Endothelial cell of umbilical vein (primary cell): ENCODE data around the gene ZDHHC16. TPM values are rescaled to one million over a fixed set of nuclear protein-coding genes. Genes with fewer than 3 reads are reported as not detected.

Source experiments
- BruUV-seq: library from RNA; stranded (reverse); fragments of 400-500 nt; replicated peaks from 2 replicates; lab custom pipeline; 2021; lab: Mats Ljungman, UMichigan
- CTCF ChIA-PET: fragments of 300-600, 350-600 bp; sonication (Branson Sonifier 250); formaldehyde crosslinking; loops from one replicate; lab custom pipeline; 2021; ENCODE audit warnings: antibody characterized with exemption, inconsistent platforms; lab: Charles Lee
- POLR2A ChIA-PET: fragments of 300-600, 350-600 bp; sonication (Branson Sonifier 250); formaldehyde crosslinking; loops from one replicate; lab custom pipeline; 2021; ENCODE audit warnings: antibody characterized with exemption, inconsistent platforms; lab: Charles Lee
- DNase-seq: peaks from one replicate; pipeline ENCODE4 v3.0.0-alpha.2; 2011; ENCODE audit warnings: low read depth, low spot score
- FAIRE-seq: peaks from 2 replicates; lab custom pipeline; 2011; peaks lifted over from hg19 to GRCh38; lab: Jason Lieb, UNC
- H2AFZ ChIP-seq: 2 replicates; pipeline ENCODE4 v1.6.0; 2012; ENCODE audit warnings: low read depth, low read length, control low read depth, inconsistent platforms
- H3K27ac ChIP-seq: 2 replicates; pipeline ENCODE4 v1.5.1; 2011; ENCODE audit warnings: low read depth, mild to moderate bottlenecking, control low read depth, low read length, moderate library complexity; ENCODE audit not compliant: insufficient read depth
- H3K27me3 ChIP-seq, 2 experiments: 2 replicates each; pipeline versions ENCODE4 v1.6.0 to v1.6.1; 2011; ENCODE audit warnings: low read length in 2 of 2, mixed read lengths in 1 of 2; ENCODE audit not compliant: control insufficient read depth in 2 of 2, insufficient read depth in 2 of 2
- H3K36me3 ChIP-seq, 2 experiments: 2 replicates in 1 of 2; 3 replicates in 1 of 2; pipeline ENCODE4 v1.5.1; 2011; ENCODE audit warnings: low read length in 2 of 2, mild to moderate bottlenecking in 1 of 2, moderate library complexity in 1 of 2; ENCODE audit not compliant: control insufficient read depth in 2 of 2, insufficient read depth in 2 of 2; ENCODE audit errors: extremely low read depth in 1 of 2
- H3K4me1 ChIP-seq: 3 replicates; pipeline ENCODE4 v1.5.1; 2011; ENCODE audit warnings: mild to moderate bottlenecking, low read length; ENCODE audit not compliant: control insufficient read depth, insufficient read depth; ENCODE audit errors: extremely low read depth
- H3K4me2 ChIP-seq: 2 replicates; pipeline ENCODE4 v1.6.1; 2011; ENCODE audit warnings: low read length, control low read depth, mixed read lengths; ENCODE audit not compliant: insufficient read depth
- H3K4me3 ChIP-seq, 3 experiments: fragments of 200-600 bp in 1 of 3; sonication (generic), shearing (Covaris generic) in 1 of 3; replicated peaks in 1 of 3; 2 replicates each; pipeline ENCODE4 v1.5.1; 2011 to 2016; ENCODE audit warnings: control low read depth in 3 of 3, low read length in 3 of 3, mild to moderate bottlenecking in 2 of 3, inconsistent platforms in 1 of 3, low read depth in 1 of 3, moderate library complexity in 1 of 3; ENCODE audit not compliant: insufficient read depth in 1 of 3
- H3K79me2 ChIP-seq: 2 replicates; pipeline ENCODE4 v1.6.0; 2012; ENCODE audit warnings: low read length, inconsistent platforms; ENCODE audit not compliant: control insufficient read depth, insufficient read depth
- H3K9ac ChIP-seq: replicated peaks from 2 replicates; pipeline ENCODE3; 2011; ENCODE audit warnings: low read length, control low read depth; ENCODE audit not compliant: insufficient read depth; ENCODE audit errors: extremely low read depth
- H3K9me1 ChIP-seq: replicated peaks from 3 replicates; pipeline ENCODE4 v1.6.0; 2011; ENCODE audit warnings: mild to moderate bottlenecking, low read length; ENCODE audit not compliant: control insufficient read depth, insufficient read depth; ENCODE audit errors: extremely low read depth
- H3K9me3 ChIP-seq: replicated peaks from 2 replicates; pipeline ENCODE4 v1.5.1; 2012; ENCODE audit warnings: low read length, inconsistent platforms; ENCODE audit not compliant: control insufficient read depth, insufficient read depth
- H4K20me1 ChIP-seq: replicated peaks from 2 replicates; pipeline ENCODE3; 2011; ENCODE audit warnings: mild to moderate bottlenecking, low read length; ENCODE audit not compliant: control insufficient read depth, insufficient read depth; ENCODE audit errors: extremely low read depth
- CTCF ChIP-seq, 2 donors: IDR thresholded peaks; 1 replicate in 1 of 2; 2 replicates in 1 of 2; pipeline ENCODE4 v1.5.1; 2011; ENCODE audit warnings: low read length in 2 of 2, mild to moderate bottlenecking in 2 of 2, moderate library complexity in 2 of 2, control low read depth in 1 of 2, inconsistent platforms in 1 of 2, low read depth in 1 of 2; ENCODE audit not compliant: insufficient read depth in 1 of 2; ENCODE audit errors: extremely low read depth in 1 of 2
- EZH2 ChIP-seq: IDR thresholded peaks from 2 replicates; pipeline ENCODE4 v1.6.1; 2012; ENCODE audit warnings: borderline replicate concordance, low read depth, mild to moderate bottlenecking, moderate library complexity, low read length, inconsistent platforms; ENCODE audit not compliant: severe bottlenecking
- FOS ChIP-seq: IDR thresholded peaks from 2 replicates; pipeline ENCODE4 v1.6.1; 2011; ENCODE audit warnings: mild to moderate bottlenecking, low read length, moderate library complexity, borderline replicate concordance; ENCODE audit not compliant: insufficient read depth
- GATA2 ChIP-seq: IDR thresholded peaks from 2 replicates; pipeline ENCODE4 v1.7.0; 2011; ENCODE audit warnings: low read depth, mild to moderate bottlenecking, moderate library complexity, mixed read lengths, low read length; ENCODE audit not compliant: insufficient read length, insufficient read depth
- JUN ChIP-seq: IDR thresholded peaks from 2 replicates; pipeline ENCODE4 v1.6.1; 2011; ENCODE audit warnings: borderline replicate concordance, low read depth; ENCODE audit not compliant: insufficient read length, insufficient read depth
- MAX ChIP-seq: IDR thresholded peaks from 2 replicates; pipeline ENCODE4 v1.6.1; 2011; ENCODE audit not compliant: insufficient read depth, insufficient read length
- MYC ChIP-seq: IDR thresholded peaks from one replicate; pipeline ENCODE4 v1.6.1; 2011; ENCODE audit warnings: mild to moderate bottlenecking, low read depth, low read length
- POLR2A ChIP-seq: IDR thresholded peaks from 2 replicates; pipeline ENCODE4 v1.6.1; 2012; ENCODE audit warnings: low read depth, mild to moderate bottlenecking, control low read depth, low read length
- POLR2AphosphoS5 ChIP-seq: IDR thresholded peaks from 2 replicates; pipeline ENCODE4 v1.6.1; 2012; ENCODE audit warnings: low read depth, mild to moderate bottlenecking, control low read depth, low read length, moderate library complexity; ENCODE audit not compliant: insufficient read depth
- dilution Hi-C: fragments of 300-500 bp; cut with MboI; formaldehyde crosslinking; loops from one replicate; pipeline ENCODE4 v1.15.0; 2019; ENCODE audit warnings: low sequenced_read_pairs; ENCODE audit not compliant: extremely low pct_ligation_motif_present
- intact Hi-C: fragments of 100-400 bp; cut with micrococcal nuclease; formaldehyde crosslinking; loops from one replicate; pipeline ENCODE4 v1.10.0; 2022
- polyA plus RNA-seq, 4 experiments: library from polyadenylated mRNA; depleted of rRNA in 3 of 4; stranded (reverse) in 3 of 4; unstranded in 1 of 4; fragments of >200 nt; gene quantifications; 2 replicates each; pipeline versions ENCODE4 v1.2.1 to v1.2.3, GENCODE V29; 2011 to 2012; ENCODE audit warnings: missing spikeins in 1 of 4
- total RNA-seq: library from RNA; stranded (reverse); gene quantifications from 2 replicates; pipeline ENCODE4 v1.2.3, GENCODE V29; 2021

The ZDHHC16 gene
- total and polyA plus RNA-seq, 2 donors (not counting 3 experiments of a cell fraction or from before 2014, with no cell fraction given), result 52.0 to 125 TPM

GRCh38 chr10:97465982-97466381 lies 20.0 kb downstream of the ZDHHC16 start:
- Histone ChIP-seq H3K9me3 (no peaks in the 10 kb centered on the region), H3K79me2 (no peaks in the 10 kb centered on the region), H3K4me2 (no peak overlapping the region), H3K27ac (no peak overlapping the region), H3K9me1 (no peaks in the 10 kb centered on the region), H3K36me3 (peaks cover 38 to 65% of the 10 kb centered on the region in 2 experiments), H3K4me3 (no peak overlapping the region), H2AFZ (no peak overlapping the region), H3K27me3 (no peaks in the 10 kb centered on the region), H3K4me1 (peaks cover 3% of the 10 kb centered on the region), H3K9ac (no peak overlapping the region), H4K20me1 (no peaks in the 10 kb centered on the region)
- FAIRE-seq (no peak), DNase-seq (no peak)
- POLR2A ChIA-PET, result interaction anchor here (0.6 kb wide), 1 partner anchor 57 kb away, joined by 7 read pairs; no protein-coding TSS in a partner anchor
- intact Hi-C loops (no loop called here), dilution Hi-C loops (no loop called here)
- TF ChIP-seq POLR2AphosphoS5 (no peak), POLR2A (no peak), FOS (no peak), JUN (no peak), MAX (no peak), MYC (no peak), EZH2 (no peak), GATA2 (no peak), CTCF (IDR thresholded peaks at IDR 0.05; ENCODE audit: extremely low read depth in 1 of 2, insufficient read depth in 1 of 2, low read depth in 1 of 2, low read length in 2 of 2) (no peak)
- CTCF ChIA-PET, result interaction anchor here (1.2 to 5.8 kb wide), 7 partner anchors 9 to 146 kb away, joined by 3 to 61 read pairs (median 5); partner anchors contain the start of genes ANKRD2 and UBTD1
- BruUV-seq, result no TSS peak
